Measurements from ENCODE around the gene NFASC.

NFASC gene

GRCh38 chr1:204959836-204960235 is 89.2 kb downstream of the NFASC start:
- no peak for TF ChIP-seq CTCF (IDR thresholded peaks at IDR 0.05; ENCODE audit: low read depth, low read length, missing control alignments)
- DNase-seq = no peak
- in situ Hi-C loops (cut with HindIII; ENCODE audit: low pct_ligation_motif_present, low sequenced_read_pairs) = no loop called here
- Histone ChIP-seq H3K4me3 (ENCODE audit: low read depth, low read length) (no peak overlapping the region), H3K27ac (no peak overlapping the region), H3K36me3 (replicated peaks) (no peaks in the 10 kb centered on the region), H3K27me3 (replicated peaks) (peaks cover 16% of the 10 kb centered on the region)

GRCh38 chr1:204960306-204961125 is 89.9 kb downstream of the NFASC start:
- TF ChIP-seq CTCF (IDR thresholded peaks at IDR 0.05; ENCODE audit: low read depth, low read length, missing control alignments) = no peak
- DNase-seq = no peak
- H3K4me3 ChIP-seq (ENCODE audit: low read depth, low read length) = no peak overlapping the region
- H3K27ac ChIP-seq = no peak overlapping the region
- in situ Hi-C loops (cut with HindIII; ENCODE audit: low pct_ligation_motif_present, low sequenced_read_pairs) = no loop called here
- H3K27me3 ChIP-seq (replicated peaks) = peaks cover 15% of the 10 kb centered on the region
- no peaks in the 10 kb centered on the region for H3K36me3 ChIP-seq (replicated peaks)

GRCh38 chr1:204961765-204962419 is 91.2 kb downstream of the NFASC start:
- H3K27ac ChIP-seq = no peak overlapping the region
- no peak for DNase-seq
- H3K36me3 ChIP-seq (replicated peaks) = no peaks in the 10 kb centered on the region
- H3K4me3 ChIP-seq (ENCODE audit: low read depth, low read length) = no peak overlapping the region
- in situ Hi-C loops (cut with HindIII; ENCODE audit: low pct_ligation_motif_present, low sequenced_read_pairs) = no loop called here
- peaks cover 15% of the 10 kb centered on the region for H3K27me3 ChIP-seq (replicated peaks)
- no peak for TF ChIP-seq CTCF (IDR thresholded peaks at IDR 0.05; ENCODE audit: low read depth, low read length, missing control alignments)

- Histone ChIP-seq H3K27me3 (replicated peaks) (peaks cover 15% of the 10 kb centered on the region), H3K36me3 (replicated peaks) (no peaks in the 10 kb centered on the region), H3K27ac (no peak overlapping the region), H3K4me3 (ENCODE audit: low read depth, low read length) (no peak overlapping the region)
- no peak for TF ChIP-seq CTCF (IDR thresholded peaks at IDR 0.05; ENCODE audit: low read depth, low read length, missing control alignments)
- DNase-seq = no peak
- in situ Hi-C loops (cut with HindIII; ENCODE audit: low pct_ligation_motif_present, low sequenced_read_pairs) = no loop called here
These were observed 92.3 kb downstream of the NFASC start for GRCh38 chr1:204962742-204963632.

- in situ Hi-C loops (cut with HindIII; ENCODE audit: low pct_ligation_motif_present, low sequenced_read_pairs) = no loop called here
- DNase-seq = no peak
- no peak for TF ChIP-seq CTCF (IDR thresholded peaks at IDR 0.05; ENCODE audit: low read depth, low read length, missing control alignments)
- no peak overlapping the region for H3K27ac ChIP-seq
- peaks cover 8% of the 10 kb centered on the region for H3K27me3 ChIP-seq (replicated peaks)
- no peak overlapping the region for H3K4me3 ChIP-seq (ENCODE audit: low read depth, low read length)
- no peaks in the 10 kb centered on the region for H3K36me3 ChIP-seq (replicated peaks)
These were observed 96.8 kb downstream of the NFASC start for GRCh38 chr1:204967451-204967850.

Data from brain microvascular endothelial cell (primary cell).